ENCODE results near the gene UCN2. TPM values are rescaled to one million over a fixed set of nuclear protein-coding genes. Genes with fewer than 3 reads are reported as not detected.
A peak's percentile ranks its signal among the peaks of the same experiment; 100 is the strongest.

The UCN2 gene
- total and polyA plus RNA-seq, 8 donors = 0.11 to 0.37 (median 0.20) TPM; not detected in 2

DNA sequence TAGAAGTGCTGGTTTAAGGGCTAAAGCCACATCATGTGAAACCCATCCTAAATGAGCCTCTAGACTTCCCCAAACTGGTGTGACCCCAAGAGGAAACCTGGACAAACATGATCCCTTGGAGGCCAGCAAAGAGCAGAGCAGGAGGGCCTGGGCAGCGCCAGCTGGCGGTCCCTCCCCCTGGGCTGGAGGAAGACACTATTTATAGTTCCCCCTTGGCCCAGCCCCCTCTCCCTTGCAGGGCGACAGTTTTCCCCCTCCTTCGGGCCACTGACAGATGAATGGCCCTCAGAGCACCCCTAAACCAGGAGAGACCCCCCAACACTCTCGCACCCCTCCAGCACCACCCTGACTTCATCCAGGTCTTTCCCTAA is 2.9 kb downstream of the UCN2 start:
- intact Hi-C loops (cut with DNase I) = no loop called here
- Histone ChIP-seq H3K4me1 (peaks cover 10 to 80% of the 10 kb centered on the region in 2 donors), H3K27me3 (no peaks in the 10 kb centered on the region), H3K9me3 (no peaks in the 10 kb centered on the region), H3K36me3 (no peaks in the 10 kb centered on the region), H3K27ac (peak overlapping the region; percentile 42 to 66), H3K4me3 (peak overlapping the region; percentile 9 to 28)
- ATAC-seq = no peak
- DNase-seq = peak in 2 of 4 donors; percentile 36 to 71
- TF ChIP-seq, protein P1, sequence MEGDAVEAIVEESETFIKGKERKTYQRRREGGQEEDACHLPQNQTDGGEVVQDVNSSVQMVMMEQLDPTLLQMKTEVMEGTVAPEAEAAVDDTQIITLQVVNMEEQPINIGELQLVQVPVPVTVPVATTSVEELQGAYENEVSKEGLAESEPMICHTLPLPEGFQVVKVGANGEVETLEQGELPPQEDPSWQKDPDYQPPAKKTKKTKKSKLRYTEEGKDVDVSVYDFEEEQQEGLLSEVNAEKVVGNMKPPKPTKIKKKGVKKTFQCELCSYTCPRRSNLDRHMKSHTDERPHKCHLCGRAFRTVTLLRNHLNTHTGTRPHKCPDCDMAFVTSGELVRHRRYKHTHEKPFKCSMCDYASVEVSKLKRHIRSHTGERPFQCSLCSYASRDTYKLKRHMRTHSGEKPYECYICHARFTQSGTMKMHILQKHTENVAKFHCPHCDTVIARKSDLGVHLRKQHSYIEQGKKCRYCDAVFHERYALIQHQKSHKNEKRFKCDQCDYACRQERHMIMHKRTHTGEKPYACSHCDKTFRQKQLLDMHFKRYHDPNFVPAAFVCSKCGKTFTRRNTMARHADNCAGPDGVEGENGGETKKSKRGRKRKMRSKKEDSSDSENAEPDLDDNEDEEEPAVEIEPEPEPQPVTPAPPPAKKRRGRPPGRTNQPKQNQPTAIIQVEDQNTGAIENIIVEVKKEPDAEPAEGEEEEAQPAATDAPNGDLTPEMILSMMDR (IDR thresholded peaks at IDR 0.05) = no peak

DNA sequence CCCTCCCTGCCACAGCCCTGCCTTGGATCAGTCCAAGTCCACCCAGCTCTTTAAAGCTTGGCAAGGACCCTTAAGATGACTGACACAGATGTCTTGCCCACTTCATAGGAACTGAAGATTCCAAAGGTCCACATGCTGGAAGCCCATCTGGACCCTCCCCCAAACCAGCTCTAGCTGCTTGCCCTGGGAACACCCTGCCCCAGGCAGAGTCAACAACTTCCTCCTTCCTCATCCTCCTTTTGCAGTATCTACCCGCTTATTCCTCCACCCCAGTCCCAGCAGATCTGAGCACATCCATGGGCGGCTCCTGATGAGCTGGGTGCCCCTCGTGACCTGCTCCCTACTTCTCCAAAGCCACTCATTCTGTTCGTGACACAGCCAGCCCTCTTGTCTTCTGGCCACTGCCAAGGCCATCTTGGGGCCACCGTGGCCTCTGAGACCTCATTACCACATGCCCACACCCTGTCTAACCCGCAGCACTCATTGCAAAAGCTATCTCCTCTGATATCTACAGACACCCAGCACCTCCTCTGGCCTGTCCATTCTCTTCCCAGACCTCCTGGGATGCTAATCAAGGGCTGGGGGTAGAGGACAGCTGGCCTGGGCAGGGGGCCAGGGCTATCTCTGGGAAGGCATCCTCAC is 5.0 kb downstream of the UCN2 start:
- H3K27ac ChIP-seq = peak overlapping the region; percentile 23 to 87
- peak; percentile 2 for ATAC-seq

DNA sequence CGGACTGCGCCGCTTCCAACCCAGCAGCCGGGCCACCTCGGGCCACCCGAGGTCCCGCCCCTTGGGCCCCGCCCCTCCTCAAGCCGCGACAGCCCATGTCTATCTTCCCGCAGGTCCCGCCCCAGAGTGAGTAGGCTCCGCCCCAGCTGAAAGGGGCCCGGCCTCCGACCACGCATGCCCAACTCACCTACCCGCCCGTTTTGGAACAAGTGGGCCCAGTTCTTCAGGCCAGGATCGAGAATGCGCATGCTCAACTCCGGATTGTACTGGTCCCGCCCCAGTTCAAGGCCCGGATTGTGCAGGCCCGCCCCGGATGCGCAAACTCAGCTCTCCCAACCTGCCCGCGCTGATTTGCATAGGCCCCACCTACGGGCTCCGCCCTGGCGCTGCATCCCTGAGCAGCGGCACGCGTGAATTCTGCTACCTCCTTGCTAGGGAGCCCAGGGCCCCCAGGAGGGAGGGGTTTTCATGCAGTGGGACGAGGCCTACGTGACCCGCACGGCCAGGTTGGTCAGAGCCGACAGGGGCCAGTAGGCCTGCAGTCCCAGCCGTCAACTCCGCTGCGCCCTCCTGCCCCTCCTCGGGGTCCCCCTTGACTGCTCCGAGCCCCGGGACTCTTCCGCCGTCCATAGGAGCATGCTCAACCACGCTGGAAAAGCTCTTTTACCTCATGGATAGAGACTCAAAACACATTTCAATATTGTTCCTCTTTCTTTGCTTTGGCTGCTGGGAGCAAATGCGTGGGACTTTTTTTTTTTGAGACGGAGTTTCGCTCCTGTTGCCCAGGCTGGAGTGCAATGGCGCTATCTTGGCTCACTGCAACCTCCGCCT is 6.6 kb downstream of the UCN2 start, which contains the start of gene PFKFB4:
Gene PFKFB4, minus strand, starts transcription at position 8 of the 831 bp plus-strand sequence. CDS start 26 bp downstream, outside the sequence.
- intact Hi-C loops (cut with DNase I) = no loop called here
- ATAC-seq = peak; percentile 90

More for the DNA sequence above, 5.0 kb downstream of the UCN2 start:
- H3K4me1 ChIP-seq = peaks cover 10 to 78% of the 10 kb centered on the region in 2 donors
- no peaks in the 10 kb centered on the region for H3K9me3 ChIP-seq
- peak in 2 of 4 donors; percentile 84 to 87 for DNase-seq
- H3K27me3 ChIP-seq = no peaks in the 10 kb centered on the region
- no peaks in the 10 kb centered on the region for H3K36me3 ChIP-seq
- TF ChIP-seq, protein P1 (IDR thresholded peaks at IDR 0.05) = no peak
- intact Hi-C loops (cut with DNase I) = no loop called here
- no peak overlapping the region for H3K4me3 ChIP-seq

DNA sequence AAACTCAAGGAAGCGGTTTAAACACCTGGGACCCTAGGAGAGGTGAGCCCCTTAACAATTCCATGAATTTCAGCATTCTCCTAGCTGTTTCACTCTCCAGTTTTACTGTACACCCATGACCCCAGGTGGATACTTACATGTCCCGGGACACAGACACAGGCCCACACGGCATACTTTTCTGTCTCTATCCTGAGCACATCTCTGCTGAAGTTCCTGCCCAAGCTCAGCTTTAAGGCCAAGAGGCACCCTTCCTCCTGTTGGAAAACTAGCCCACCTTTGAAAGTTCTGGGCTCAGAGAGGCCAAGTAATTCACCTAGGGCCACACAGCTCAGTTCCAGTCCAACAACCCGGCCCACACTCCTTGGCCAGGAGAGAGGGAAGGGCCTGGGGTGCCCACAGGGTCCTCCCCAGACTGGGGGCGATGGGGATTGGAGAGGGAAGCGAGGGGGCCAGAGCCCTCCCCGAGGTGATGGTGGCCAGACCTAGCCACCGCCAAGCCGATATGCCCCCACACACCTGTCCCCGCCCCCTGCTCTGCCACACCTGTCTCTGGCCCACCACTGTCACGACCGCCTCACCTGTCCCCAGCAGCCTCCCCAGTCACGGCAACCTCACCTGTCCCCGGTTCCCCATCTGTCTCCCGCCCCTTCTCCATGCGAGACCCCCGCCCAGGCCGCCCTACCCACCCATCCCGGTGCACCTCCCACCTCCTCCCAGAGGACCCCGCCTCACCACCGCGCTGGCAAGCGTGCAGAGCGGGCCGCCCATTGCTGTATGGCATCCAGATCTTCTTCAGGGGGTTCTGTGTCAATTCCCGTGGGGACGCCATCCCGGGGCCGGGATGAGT is 7.4 kb downstream of the UCN2 start:
- ATAC-seq (no peak), DNase-seq (no peak)
- Histone ChIP-seq H3K4me1 (peaks cover 10 to 92% of the 10 kb centered on the region in 2 donors), H3K27ac (peak overlapping the region in 1 of 2 donors; percentile 87), H3K9me3 (no peaks in the 10 kb centered on the region), H3K36me3 (no peaks in the 10 kb centered on the region), H3K4me3 (peak overlapping the region; percentile 30 to 60), H3K27me3 (no peaks in the 10 kb centered on the region)
- intact Hi-C loops (cut with DNase I) = no loop called here
- TF ChIP-seq, protein P1 (IDR thresholded peaks at IDR 0.05) = no peak

More for the DNA sequence above, 6.6 kb downstream of the UCN2 start, which contains the start of gene PFKFB4:
- peak; percentile 99 to 100 (median 100) for DNase-seq
- Histone ChIP-seq H3K36me3 (no peaks in the 10 kb centered on the region), H3K9me3 (no peaks in the 10 kb centered on the region), H3K4me1 (peaks cover 10 to 89% of the 10 kb centered on the region in 2 donors), H3K27ac (peak within 1 kb of the TSS; percentile 40 to 87), H3K27me3 (no peaks in the 10 kb centered on the region), H3K4me3 (peak within 1 kb of the TSS; percentile 51 to 60)
- TF ChIP-seq, protein P1 (IDR thresholded peaks at IDR 0.05) = peak in 1 of 2 donors; percentile 20
